Cardiac muscle cell (in vitro differentiated cells and primary cell): ENCODE results near the gene SENP7. TPM values are rescaled to one million over a fixed set of nuclear protein-coding genes. Genes with fewer than 3 reads are reported as not detected.

Experiments used
- DNase-seq, 2 donors: peaks; one replicate each; pipeline versions ENCODE4 v3.0.0 to v3.0.0-alpha.2; 2010 to 2017; ENCODE audit warnings: low read depth in 1 of 2, low spot score in 1 of 2
- H3K27ac ChIP-seq: fragments of 200-600 bp; sonication (generic); 2 replicates; pipeline ENCODE4 v1.5.1; 2016
- H3K27me3 ChIP-seq: fragments of 200-600 bp; sonication (generic); 2 replicates; pipeline ENCODE4 v1.6.0; 2016; ENCODE audit warnings: control low read depth
- H3K36me3 ChIP-seq: fragments of 200-600 bp; sonication (generic); 2 replicates; pipeline ENCODE4 v1.5.1; 2016; ENCODE audit warnings: control low read depth
- H3K4me1 ChIP-seq: fragments of 200-600 bp; sonication (generic); 2 replicates; pipeline ENCODE4 v1.8.1; 2017; ENCODE audit warnings: low read depth, mild to moderate bottlenecking, mixed run types
- H3K4me3 ChIP-seq: fragments of 200-600 bp; sonication (generic); 2 replicates; pipeline ENCODE4 v1.5.1; 2016; ENCODE audit warnings: mild to moderate bottlenecking
- H3K9me3 ChIP-seq: fragments of 200-600 bp; sonication (generic); 2 replicates; pipeline ENCODE4 v1.5.1; 2017; ENCODE audit warnings: low read depth, mild to moderate bottlenecking, control low read depth
- CTCF ChIP-seq: IDR thresholded peaks from 2 replicates; pipeline ENCODE4 v1.5.1; 2012; ENCODE audit warnings: low read depth, mild to moderate bottlenecking, low read length
- polyA plus RNA-seq: library from polyadenylated mRNA; unstranded; fragments of >200 nt; fragmentation: Nextera tagmentation; extraction: Ambion mirVana; gene quantifications from 2 replicates; pipeline ENCODE4 v1.2.1, GENCODE V29; 2016
- total RNA-seq: library from RNA; depleted of rRNA; stranded (reverse); fragments of >200 nt; gene quantifications from 2 replicates; pipeline ENCODE4 v1.2.3, GENCODE V29; 2016

Gene SENP7
- total and polyA plus RNA-seq, 2 experiments from 2014 or later: 8.2 to 18.9 TPM

GRCh38 chr3:101288294-101288693 is 224.7 kb downstream of the SENP7 start:
- peaks cover 4% of the 10 kb centered on the region for H3K27me3 ChIP-seq
- H3K27ac ChIP-seq: no peak overlapping the region
- TF ChIP-seq CTCF: no peak
- H3K36me3 ChIP-seq: no peaks in the 10 kb centered on the region
- no peak for DNase-seq
- no peak overlapping the region for H3K4me3 ChIP-seq
- H3K9me3 ChIP-seq: no peaks in the 10 kb centered on the region
- no peaks in the 10 kb centered on the region for H3K4me1 ChIP-seq

- H3K9me3 ChIP-seq: no peaks in the 10 kb centered on the region
- no peak overlapping the region for H3K4me3 ChIP-seq
- H3K27me3 ChIP-seq: peaks cover 4% of the 10 kb centered on the region
- TF ChIP-seq CTCF: no peak
- H3K4me1 ChIP-seq: peaks cover 17% of the 10 kb centered on the region
- no peak overlapping the region for H3K27ac ChIP-seq
- H3K36me3 ChIP-seq: no peaks in the 10 kb centered on the region
- DNase-seq: no peak
Measured at GRCh38 chr3:101284757-101285156, 228.3 kb downstream of the SENP7 start.

GRCh38 chr3:101281521-101282030 is 231.4 kb downstream of the SENP7 start:
- no peaks in the 10 kb centered on the region for H3K27me3 ChIP-seq
- no peak overlapping the region for H3K27ac ChIP-seq
- H3K4me1 ChIP-seq: peaks cover 17% of the 10 kb centered on the region
- H3K9me3 ChIP-seq: no peaks in the 10 kb centered on the region
- no peak overlapping the region for H3K4me3 ChIP-seq
- no peaks in the 10 kb centered on the region for H3K36me3 ChIP-seq
- TF ChIP-seq CTCF: no peak
- DNase-seq: peak; percentile 7 to 48

GRCh38 chr3:101279765-101280385 is 233.1 kb downstream of the SENP7 start:
- no peaks in the 10 kb centered on the region for H3K9me3 ChIP-seq
- TF ChIP-seq CTCF: no peak
- H3K27ac ChIP-seq: no peak overlapping the region
- H3K4me1 ChIP-seq: peaks cover 17% of the 10 kb centered on the region
- peak in 1 of 2 donors; percentile 35 for DNase-seq
- H3K4me3 ChIP-seq: no peak overlapping the region
- no peaks in the 10 kb centered on the region for H3K36me3 ChIP-seq
- H3K27me3 ChIP-seq: peaks cover 2% of the 10 kb centered on the region

GRCh38 chr3:101279162-101279561 is 233.8 kb downstream of the SENP7 start:
- no peak overlapping the region for H3K27ac ChIP-seq
- DNase-seq: no peak
- TF ChIP-seq CTCF: no peak
- no peaks in the 10 kb centered on the region for H3K36me3 ChIP-seq
- no peaks in the 10 kb centered on the region for H3K9me3 ChIP-seq
- peaks cover 17% of the 10 kb centered on the region for H3K4me1 ChIP-seq
- H3K4me3 ChIP-seq: no peak overlapping the region
- H3K27me3 ChIP-seq: peaks cover 2% of the 10 kb centered on the region

- H3K9me3 ChIP-seq: no peaks in the 10 kb centered on the region
- no peak overlapping the region for H3K4me3 ChIP-seq
- H3K27me3 ChIP-seq: peaks cover 2% of the 10 kb centered on the region
- H3K27ac ChIP-seq: no peak overlapping the region
- no peak for DNase-seq
- peaks cover 17% of the 10 kb centered on the region for H3K4me1 ChIP-seq
- no peak for TF ChIP-seq CTCF
- no peaks in the 10 kb centered on the region for H3K36me3 ChIP-seq
Measured at GRCh38 chr3:101278727-101279126, 234.3 kb downstream of the SENP7 start.
